ENCODE results near the gene CLBA1. TPM values are rescaled to one million over a fixed set of nuclear protein-coding genes. Genes with fewer than 3 reads are reported as not detected.

The CLBA1 gene
- polyA plus RNA-seq, 5 donors: 10.8 to 19.8 (median 14.1) TPM

DNA sequence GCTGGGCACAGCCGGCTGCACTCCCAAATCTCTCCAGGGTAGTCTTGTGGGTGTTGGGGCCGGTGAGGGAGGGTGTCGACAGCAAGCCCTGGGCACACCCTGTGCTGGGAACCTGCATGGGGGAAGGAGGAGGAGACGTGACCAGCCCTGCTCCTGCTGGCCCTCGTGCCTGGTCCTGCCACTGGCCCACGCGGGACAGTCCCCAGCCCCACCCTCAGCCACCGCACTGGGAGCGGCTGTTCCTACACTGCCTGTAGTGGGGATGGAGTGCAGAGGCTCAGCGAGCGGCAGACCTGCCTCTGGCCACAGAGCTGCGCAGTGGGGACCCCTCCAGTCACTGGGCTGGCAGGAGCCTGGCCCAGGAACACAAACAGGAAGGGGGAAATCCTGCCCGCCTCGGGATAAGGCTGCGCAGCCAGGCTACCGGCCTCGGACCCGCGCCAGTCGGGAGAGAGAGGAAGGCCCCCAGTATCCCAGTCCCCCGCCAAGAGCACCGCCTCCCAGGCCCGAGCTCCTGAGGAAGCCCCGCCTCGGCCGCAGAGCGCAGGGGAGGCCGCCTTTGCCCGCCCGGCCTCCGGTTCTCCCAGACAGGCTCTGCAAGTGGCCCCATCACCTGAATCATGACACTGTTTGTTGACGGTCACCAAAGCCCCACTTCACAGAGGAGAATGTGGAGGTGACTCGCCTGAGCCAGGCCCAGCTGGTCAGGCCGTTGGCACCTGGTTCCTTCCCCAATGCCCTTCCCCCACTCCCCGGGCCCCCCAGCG lies 18.0 kb upstream of the CLBA1 start:
- DNase-seq: peak in 1 of 2 donors; percentile 30

DNA sequence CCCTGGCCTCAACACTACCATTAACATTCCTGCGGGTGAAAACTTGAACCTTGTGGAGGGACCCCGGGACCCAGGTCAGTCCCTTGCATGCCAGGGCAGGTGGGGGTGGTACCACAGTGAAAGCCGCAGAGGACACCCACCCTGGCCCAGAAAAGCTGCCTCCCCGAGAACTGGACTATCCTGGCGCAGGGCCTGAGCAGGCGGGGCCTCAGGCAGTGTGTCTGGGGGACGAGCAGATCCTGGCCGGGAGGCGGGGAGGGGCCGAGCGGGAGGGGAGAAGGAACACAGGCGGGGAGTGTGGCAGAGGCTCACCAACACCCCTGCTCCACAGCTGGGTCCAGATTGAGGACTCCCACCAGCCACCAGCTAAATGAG lies 17.4 kb upstream of the CLBA1 start:
- peak; percentile 59 to 69 for DNase-seq

DNA sequence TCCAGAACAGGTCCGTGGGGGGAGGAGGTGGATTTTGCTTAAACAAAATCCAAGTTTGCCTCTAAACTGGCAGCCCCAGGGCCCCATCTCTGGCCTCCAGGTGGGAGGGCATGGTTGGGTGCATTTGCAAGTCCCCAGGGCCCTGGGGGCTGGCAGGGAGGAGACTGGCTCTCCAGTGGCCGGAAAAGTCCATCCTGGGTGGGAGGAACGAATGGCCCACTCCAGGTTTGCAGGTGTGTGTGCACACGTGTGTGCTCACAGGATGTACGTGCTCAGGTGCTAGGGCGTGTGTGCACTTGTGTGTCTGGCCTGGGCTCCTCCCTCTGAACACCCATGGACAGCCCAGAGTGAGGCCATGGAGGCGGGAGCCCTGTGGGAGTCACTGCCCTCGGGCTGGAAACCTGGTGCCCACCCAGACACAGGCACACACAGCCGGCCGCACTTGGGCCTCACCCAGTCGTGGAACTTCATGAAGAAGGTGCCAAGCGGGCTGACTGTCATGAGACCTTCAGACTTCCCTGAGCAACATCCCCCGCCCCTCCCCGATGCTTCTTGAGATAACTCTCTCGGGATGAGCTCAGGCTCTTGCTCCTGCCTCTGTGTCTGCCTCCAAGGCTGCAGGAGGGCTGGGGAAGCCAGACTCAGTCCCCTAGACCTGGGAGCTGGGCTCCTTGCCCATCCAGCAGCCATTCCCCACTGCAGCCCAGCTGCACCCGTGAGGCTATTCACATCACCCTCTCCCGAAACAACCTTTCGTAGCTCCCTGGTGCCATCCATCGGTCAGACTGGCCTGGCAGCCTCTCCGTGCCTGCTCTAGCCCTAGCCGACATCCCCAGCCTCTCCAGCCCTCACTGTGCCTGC lies 16.8 kb upstream of the CLBA1 start:
- no peak for DNase-seq

DNA sequence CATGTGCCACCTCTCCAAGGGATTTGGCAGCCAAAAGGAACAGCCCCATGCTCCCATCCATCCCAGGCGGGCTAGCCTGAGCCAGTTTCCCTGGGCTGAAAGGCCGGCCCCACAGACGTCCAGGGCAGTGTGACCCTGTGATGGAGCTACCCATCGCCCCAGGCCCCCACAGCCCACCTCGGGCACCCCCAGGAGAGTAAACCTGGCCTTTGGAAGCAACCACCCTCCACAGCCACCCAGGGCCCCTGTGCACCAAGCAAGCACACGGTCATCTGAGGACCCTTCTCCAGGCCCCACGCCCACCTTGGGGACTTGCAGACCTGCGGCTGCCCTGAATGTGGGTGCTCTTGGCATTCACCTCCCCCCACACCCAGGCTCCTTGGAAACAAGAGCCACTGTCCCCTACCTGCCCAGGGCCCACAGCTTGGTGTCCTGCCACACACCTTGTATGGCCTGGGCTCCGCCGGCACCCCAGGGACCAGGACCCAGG lies 15.8 kb upstream of the CLBA1 start:
- DNase-seq: no peak

DNA sequence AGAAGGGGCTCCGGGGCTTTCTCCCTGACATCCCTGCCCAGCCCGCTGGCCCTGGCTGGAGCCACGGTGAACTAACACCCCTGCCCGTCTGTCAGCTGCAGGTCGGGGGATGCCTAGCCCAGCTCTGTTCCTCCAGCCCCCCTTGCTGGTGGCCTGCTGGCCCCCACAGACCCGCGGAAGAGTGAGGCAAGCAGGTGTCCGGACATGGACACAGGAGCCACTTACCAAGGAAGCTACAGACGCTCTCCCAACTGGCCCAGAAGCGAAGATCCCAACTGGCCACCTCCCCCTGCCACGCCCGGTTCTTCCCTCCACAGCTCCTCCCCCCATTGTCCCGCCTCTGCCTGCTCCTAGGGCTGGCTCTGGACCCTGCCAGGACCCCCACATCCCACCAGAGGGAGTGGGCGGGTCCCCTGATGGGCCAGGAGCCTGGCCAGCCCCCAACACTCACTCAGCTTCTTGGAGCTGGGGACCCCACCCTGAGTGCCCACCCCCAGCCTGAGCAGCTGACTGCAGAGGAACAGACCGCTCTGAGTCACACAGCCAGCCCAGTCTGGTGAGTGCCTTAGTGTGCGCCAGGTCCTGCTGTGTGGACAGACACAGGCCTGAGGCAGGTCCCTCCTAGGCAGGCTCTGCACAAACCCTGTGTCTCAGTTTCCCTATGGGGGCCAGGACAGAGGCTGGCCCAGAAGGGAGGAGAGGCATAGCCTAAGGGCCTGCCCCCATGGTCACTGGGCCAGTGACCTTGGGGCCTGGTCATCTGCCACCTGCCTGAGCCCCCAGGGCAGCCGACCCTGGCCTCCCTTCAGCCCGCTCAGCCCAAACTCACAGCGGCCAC lies 15.1 kb upstream of the CLBA1 start:
- DNase-seq: no peak

DNA sequence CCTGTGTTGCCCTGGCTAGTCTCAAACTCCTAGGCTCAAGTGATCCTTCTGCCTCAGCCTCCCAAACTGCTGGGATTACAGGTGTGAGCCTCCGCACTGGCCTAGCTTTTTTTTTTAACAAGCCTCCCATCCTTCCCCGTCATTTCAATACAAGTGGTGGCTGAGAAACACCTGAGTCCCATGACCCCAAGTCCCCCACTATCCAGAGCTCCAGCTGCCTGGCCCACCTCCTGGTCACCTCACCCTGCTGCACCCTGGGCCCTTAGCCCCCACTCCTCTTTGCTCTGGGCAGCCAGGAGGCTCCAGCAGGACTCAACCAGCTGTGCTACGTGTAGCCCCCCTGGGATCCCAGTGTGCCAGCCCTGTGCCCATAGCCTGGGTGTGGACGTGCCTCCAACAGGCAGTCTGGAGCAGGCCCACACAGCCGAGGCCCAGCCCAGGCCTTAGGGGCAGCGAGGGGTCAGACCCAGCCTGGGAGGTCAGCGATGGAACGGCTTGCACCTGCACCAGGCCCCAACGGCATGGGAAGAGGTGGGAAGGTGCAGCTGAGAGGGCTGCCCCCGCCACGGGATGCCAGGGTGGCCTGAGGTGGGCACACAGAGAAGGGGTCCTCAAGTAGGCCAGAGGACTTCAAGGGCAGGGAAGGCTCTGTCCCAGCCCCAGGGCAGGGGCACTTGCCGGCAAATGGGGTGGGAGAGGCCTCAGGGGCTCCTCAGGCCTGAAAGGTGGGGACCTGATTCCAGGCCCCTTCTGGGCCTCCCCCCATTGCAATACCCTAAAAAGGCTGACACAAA lies 13.9 kb upstream of the CLBA1 start:
- no peak for DNase-seq

DNA sequence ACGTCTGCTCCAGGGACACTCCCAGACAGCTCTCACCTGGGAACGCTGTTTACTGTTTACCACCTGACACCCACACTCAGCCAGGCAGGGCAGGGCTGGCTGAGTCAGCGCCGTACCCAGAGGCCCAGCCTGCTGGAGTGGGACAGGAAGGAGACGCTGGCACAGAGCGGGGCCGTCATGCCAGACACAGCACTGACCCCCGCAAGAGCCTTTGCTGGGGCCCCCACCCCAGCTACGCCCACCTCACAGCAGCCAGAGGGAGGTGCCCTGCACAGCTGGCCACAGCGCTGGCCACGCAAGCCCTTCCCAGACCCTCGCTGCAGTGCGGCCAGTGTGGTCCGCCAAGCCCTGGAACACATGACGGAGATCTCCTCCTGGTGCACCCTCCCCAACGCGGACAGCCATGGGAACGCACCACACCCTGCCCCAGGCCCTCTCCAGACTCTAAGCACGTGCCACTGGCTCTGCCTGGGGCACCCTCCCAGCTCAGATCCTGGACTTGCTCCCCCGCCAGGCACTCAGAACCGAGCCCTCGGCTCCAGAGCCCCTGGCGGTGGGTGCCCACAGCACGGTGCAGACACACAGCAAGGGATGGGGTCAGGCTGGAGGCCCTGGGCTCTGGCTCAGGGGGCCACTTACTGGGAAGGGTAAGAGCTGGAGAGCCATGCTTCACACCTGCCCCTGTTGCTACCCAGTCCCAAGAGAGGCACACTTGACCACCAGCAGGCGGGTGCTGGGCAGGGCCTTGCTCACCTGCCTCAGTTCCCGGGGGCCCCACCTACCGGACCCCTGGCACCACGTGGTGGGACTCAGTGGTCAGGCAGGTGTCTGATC lies 13.1 kb upstream of the CLBA1 start:
- DNase-seq: no peak

DNA sequence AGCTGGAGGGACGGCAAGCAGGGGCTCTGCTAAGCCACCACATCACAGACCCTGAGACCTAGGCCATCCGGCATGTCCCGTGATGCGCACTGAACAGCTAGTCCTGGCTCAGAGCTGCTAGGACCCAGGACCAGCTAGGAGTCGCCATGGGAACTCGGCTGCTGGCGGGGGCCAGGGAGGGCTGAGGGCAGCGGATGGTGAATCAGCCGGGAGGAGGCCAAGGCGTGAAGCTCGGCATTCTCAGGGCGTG lies 12.5 kb upstream of the CLBA1 start:
- no peak for DNase-seq

DNA sequence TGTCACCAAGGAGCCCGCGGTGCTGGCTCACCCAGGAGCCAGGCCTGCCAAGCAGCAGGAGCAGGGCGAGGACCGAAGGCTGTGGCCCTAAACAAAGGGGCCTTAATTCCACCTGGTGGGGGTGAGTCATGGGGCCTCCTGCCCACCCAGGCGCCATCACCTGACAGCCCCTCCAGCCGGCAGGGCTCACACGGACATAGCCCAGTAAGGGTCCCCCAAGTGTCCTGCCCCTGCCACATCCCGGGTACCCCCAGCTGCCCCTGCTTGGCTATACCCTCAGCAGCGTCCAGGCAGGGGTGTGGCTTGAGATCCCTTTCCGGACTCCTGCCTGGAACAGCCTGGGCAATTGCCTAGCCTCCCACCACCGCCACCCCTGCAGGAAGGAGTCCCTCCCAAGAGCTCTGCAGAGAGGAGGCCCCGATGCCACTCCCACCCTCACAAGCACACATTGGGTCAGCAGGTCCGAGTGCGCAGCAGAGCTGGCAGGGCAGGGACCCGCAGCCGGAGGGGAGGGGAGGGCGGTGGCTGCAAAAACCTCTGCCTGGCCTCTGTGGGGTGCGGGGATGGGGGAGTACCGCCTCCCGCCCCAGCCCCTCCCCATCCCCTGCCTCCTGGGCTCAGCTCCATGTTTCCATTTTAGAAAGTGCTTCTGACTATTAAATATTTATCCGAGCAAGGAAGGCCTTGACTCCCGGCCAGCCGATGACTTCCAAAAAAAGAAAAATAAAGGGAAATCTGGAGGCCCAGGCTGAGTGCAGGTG lies 12.0 kb upstream of the CLBA1 start:
- peak in 1 of 2 donors; percentile 63 for DNase-seq

DNA sequence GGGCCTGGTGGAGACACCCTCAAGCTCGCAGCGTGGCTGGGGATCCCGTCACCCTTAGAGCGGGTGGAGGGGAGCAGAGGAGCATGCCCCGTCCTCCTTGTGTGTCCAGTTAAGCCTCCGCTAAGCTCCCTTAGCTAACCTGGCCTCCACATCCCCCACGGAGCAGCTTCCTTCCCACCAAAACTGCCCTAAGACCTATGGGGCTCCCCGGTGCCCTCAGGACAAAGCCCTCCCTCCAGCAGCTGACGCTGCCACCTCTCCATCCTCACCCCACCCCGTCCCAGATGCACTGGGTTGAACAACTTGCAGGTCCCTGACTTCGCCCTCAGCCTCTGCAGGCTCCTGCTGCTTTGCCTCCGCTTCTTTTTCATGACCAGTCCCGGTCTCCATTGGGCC lies 11.4 kb upstream of the CLBA1 start:
- no peak for DNase-seq

DNA sequence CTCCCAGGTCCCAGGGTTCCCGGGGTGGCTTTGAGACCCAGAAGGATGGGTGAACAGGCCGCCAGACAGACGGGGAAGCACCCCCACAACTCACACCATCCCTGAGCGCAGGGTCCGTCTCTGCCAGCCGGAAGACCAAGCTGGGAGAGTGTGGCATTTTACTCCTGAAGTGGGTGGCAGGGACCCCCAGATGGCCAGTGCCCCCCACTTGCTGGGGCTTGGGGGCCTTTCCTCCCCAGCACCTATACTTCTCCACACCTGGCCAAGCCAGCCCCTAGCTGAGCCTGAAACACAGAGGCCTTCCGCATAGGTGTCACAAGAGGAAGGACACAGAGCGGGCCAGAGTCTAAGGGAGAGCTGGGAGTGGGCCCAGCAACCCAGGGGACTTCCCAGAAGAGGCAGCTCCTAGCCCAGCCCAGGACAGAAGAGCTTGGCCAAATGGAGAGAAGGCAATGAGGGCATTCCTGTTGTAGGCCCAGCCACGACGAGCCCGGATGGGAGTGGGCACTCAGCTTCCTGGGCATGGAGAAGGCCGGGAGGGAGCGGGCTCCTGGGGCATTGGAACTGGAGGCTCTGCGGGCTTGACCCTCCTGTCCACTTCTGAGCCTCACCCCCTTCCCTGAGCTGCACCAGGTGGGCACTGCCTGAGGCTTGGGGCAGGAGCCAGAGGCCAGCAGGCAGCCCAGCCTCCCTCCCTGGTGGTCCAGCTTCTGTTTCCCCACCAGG lies 10.8 kb upstream of the CLBA1 start:
- no peak for DNase-seq

DNA sequence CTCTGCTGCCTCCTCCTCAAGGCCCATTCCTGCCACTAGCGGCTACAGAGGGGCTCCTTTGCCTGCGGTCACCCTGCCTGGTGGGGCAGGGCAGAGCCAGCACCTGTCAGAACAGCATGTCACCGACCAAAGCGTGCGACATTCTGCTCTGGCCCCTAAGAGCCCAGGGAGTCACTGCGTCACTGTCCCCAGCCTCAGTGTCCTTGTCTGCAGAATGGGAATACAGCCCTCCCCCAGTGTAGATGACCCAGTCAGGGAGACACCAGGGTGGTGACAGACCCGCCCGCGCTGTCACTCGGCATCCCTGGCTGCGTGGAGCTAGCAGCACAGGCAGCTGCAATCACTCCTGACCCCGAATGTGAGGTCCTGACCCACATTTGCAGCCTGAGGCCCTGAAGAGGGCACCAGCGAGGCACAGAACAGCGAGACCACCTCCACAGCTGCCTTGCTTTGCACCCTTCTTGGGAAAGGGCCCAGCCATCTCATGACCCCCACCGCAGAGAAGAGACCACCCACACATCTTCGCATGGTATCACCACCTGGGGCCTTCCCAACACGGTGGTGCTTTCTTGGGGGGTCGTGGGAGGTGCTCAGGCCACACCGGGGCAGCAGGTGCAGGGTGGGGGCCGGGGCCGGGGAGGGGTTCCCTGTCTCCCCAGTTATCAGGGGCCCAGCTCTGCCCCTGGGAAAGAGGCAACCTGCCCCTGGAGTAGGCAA lies 9.9 kb upstream of the CLBA1 start:
- no peak for DNase-seq

DNA sequence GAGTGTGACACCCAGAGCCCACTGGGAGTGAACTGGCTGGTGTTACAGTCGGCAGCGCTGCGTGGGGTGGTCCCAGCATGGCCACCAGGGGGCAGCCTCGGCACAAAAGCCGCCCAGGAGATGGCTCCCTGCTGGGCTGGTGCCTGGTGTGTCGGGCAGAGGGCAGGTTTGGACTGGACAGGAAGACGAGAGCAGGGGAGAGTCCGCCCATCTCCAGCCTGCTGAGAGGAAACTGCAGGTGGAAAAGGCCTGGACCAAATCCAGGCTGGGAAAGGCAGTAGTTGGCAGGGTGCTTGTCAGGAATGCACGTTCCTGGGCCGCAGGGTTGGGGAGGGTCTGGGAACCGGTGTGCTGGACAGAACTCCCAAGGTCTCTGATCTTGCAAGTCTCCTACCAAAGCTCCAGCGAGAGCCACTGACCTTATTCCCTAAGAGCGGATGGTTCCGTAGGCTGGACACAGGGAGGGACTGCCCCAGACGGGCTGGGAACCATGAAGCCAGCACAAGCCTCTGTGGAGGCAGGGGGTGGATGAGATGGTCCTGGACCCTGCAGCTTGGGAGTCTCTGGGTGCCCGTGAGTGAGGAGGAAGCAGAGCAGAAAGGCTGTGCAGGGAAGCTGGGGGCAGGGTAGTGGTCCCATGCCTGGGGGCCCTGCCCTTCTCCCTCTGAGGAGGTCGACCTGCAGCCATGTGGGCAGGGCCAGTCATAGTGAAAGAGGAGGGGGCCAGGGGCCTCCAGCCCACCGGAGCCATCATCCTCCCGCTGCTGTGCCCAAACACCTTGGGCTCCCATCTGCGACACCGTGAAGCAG lies 9.2 kb upstream of the CLBA1 start:
- DNase-seq: peak in 1 of 2 donors; percentile 55

DNA sequence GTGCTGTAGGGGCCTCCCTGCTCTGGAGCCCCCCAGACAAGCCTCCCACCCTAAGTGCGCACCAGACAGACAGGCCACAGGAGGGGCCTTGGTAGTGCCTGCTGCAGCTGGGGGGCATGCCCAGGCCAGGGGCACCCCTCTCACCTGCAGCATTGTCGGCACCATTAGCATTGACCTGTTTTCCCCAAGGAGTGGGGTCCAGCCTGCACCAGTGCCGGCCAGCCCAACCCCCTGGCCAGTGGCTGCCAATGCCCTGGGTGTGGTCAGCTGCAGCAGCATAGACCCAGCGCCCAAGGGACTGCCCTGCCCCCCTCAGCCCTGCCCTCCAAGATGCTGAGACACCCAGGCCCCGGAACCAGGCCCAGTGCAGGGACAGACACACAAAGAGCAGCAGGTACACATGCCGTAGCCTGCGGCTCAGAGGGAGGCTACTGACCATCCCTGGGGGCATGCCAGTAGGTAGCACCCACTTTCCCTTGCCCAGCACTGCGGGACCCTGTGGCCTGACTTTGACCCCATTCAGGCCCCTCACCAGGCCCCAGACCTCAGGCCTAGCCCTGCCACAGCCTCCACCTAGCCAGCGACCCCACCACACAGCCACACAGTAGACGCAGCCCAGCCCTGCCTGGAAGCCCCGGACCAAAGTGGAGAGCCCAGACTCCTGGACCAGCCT lies 8.4 kb upstream of the CLBA1 start:
- DNase-seq: no peak

DNA sequence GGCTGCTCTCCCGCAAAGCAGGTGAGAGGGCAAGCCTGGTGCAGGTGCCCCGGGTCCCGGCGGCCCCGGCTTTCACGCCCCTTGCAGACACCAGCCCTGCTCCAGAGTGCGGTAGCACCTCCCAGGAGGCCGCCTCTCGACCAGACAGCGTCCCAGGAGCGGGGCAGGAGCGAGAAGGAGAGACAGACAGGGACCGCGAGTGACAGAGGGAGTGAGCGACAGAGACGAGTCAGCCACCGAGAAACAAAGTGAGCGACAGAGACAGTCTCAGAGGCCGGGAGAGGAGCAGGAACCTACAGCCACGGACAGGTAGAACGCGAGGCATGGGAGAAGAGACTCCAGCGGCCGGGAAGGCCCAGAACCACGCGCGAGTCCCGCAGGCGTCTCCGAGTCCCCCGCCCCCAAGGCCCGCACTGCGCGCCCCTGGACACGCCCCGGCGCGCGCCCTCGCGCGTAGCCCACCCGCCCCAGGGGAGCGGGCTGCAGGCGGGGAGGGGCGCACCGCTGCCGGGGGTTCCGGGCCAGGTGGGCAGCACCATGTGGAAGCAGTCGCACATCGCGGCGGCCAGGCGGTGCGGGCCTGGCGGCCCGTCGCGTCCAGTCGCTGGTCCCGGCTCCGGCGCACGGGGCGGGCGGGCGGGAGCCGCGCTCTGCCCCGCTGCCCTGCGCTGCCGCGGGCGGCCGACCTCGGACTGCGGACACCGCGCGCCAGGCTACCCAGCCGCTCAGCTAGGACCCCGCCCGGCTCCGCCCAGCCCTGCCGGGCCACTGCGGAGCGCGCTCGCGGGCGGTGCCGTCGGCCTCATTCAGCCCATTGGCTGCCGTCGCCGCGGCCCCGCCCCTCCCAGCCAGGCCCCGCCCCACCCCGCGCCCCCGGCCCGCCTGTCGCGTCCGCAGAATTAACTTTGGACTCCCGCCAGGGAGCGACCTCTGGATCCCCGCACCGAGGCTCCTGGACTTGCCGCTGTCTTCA lies 7.6 kb upstream of the CLBA1 start, which contains the start of gene AHNAK2:
TSS of gene AHNAK2 (minus strand) at position 694 of the 973 bp plus-strand sequence. CDS start at position 557, 137 bp downstream.
- peak; percentile 61 to 62 for DNase-seq
